ENCODE data around the gene CNTN1.

CNTN1 gene

DNA sequence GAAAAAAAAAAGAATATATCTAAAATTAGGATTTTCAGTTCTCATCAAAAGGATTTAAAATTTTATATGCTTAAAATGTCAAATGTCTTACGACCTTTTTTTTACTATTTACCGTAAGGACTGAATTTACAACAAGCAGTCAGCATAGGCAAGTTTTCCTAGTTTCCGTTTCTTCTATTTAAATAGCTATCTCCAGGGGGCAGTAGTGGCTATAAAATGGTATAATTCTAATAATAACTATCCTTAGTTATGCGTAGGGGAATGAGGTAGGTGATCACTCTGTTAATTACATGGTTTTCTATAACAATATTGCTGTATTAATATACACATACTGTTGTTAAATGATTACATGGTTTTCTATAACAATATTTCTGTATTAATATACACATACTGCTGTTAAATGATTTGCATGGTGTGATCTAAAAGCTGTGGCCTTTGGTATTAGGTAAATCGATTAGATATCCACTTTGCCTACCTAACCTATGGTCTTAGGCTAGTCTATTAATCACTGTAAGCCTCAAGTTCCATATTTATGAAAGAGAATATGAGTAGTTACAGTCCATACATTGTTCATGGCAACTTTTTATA lies 278.2 kb downstream of the CNTN1 start:
- peak; percentile 2 for DNase-seq (ENCODE audit: low spot score)

DNA sequence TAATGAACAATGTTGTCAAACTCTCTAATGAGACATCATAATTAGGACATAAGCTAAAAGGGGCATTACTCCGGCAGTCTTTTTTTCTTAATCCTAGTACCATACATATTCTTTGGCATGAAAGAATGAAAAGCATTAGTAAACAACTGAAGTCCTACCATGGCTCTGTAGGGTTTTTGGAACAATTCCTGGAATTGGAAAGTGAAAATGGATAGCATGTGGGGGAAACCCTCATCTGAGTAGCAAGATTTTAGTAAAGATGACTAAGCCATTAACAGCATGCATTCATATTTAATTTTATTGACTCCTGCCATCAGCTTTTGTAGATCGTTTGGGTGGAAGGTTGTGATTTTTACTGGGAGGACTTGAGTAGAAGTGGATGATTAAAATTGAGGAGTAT lies 279.7 kb downstream of the CNTN1 start:
- no peak for DNase-seq (ENCODE audit: low spot score)

DNA sequence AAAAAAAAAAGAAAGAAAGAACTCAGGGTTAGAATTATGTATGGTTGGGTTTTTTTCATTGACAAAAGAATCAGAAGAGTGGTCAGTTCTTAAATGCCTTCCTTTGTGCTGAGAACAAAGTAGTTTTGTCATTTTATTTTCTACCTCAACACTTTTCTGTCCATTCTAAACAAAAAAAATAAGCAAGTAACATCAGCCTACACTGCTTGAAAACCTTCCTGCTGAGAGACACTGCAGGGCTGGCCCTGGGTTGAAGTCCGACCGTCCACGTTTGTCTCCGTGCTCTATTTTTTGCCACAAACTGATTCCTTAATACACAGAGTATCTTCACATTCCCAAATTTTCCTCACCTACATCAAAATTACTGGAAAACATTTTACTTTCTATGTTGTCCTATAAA lies 284.3 kb downstream of the CNTN1 start:
- DNase-seq (ENCODE audit: low spot score) = no peak

DNA sequence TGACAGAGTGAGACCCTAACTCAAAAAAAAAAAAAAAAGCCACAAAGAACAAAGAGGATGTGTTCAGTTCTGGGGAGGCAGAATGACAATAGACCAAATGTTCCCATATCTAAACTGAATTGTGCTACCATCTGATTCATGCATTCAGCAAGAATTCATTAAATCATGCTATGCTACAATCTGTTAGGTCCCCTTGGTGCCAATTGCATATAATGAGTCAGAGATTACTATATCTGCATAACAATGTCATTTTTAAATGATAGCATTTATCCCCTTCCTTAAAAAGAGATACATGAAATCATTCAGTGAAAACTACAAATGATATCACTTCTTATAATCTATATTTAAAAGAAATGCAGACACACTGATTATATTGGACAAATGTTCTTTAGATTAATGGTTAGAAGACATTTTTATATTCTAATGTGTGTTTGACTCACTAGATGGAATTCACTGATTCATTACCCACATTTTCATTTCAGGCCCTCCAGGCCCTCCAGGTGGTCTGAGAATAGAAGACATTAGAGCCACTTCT lies 288.3 kb downstream of the CNTN1 start:
- no peak for DNase-seq (ENCODE audit: low spot score)

DNA sequence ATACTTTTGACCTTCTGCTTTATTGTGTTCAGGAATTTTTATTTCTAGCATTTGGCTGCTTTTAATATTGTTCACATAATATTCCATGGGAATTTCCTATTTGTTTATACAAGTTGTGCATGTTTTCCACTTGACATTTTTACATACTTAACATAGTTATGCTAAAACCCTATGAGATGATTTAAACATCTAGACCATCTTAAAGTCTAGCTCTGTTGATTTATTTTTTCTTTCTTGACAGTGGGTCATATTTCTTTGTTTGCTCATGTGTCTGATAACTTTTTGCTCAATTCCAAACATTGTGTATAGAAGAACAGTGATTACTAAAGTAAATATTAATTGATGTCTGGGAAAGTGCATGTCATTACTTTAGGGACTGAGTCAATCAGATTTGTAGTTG lies 293.8 kb downstream of the CNTN1 start:
- no peak for DNase-seq (ENCODE audit: low spot score)

DNA sequence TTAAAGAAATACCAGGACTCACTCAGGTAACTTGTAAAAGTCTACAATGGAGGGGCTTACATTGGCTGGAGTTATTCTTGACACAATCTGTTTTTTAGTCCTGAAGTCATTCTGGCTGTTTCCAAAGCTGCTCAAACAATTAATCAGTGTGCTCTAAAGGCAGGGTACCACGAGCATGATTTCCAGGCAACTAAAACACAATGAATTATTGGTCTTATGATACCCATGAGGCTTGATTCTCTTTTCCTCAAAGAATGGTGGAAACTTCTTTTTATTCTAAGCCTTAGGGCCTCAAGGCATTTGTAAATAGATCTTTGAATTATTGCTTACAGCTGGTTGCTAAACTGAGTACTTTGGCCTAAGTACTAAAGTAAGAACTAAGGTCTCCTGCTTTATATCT lies 296.1 kb downstream of the CNTN1 start:
- no peak for DNase-seq (ENCODE audit: low spot score)

DNA sequence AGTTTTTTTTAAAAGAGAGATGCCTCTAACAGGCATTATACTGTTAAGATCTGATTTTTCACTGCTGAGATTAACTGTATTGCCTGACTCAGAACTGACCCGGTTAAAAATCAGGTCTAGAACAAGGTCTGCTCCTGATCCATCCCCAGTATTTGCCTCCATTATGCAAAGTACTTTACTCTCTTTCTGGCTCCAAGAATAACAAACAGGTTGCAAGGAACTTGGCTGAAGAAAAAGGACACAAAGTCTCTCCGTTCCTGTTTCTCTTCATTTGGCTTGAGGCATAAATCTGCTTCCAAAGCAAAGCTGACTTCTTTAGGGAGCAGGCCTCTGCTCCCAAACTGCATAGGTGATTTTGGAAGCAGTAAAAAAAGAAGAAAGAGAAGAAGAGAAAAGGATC lies 296.6 kb downstream of the CNTN1 start:
- no peak for DNase-seq (ENCODE audit: low spot score)

DNA sequence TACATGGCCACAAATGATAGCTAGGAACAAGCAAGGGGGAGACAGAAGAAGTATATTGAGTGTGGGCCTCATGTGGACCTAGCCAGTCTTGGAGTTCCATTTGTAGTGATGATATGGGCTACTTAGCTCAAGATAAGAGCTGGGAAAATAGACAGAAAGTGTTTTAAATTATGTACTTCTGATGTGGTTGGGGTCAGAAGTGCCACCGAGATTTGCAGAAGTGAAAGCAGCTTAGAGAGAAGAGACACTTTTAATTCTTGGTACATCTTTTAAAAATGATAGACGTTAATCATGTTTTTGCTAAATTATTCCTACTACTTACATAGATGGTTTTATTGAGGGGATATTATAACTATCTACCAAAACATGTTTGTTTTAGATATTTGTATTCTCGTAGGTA lies 297.5 kb downstream of the CNTN1 start:
- DNase-seq (ENCODE audit: low spot score) = no peak

DNA sequence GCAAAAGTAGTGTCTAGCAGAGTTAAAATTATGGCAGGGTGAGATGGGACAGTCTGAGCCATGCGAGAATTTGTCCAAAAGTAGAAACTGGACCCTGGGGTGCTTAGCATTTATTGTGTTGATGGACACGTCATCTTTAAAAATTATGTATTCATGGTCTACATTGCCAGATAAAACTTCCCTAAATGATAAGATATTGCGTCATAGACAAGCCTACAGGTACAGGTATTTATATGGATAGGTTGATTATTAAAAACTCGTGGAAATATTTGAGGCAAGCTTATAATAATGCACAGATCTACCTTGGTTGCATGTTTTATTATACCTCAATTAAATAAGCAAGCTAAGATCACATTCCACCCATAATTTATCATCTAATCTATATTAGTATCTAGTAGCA lies 299.9 kb downstream of the CNTN1 start:
- DNase-seq (ENCODE audit: low spot score) = no peak

DNA sequence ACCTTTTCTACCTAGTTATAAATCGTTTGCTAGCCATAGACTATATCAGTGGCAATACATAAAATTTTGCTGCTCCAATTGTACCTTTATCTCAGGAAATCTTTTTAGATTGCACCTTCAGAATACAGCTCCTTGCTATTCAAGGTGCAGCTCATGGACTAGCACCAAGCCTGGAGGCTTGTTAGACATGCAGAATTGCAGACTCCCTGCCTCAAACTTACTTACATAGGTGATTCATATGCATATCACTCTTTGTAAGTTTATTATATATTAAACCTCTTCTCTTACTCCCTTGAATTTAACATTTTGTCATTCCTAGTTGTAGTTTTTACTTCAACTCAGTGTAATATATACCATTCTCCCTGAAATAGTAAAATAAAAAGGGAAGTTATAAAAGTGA lies 300.4 kb downstream of the CNTN1 start:
- no peak for DNase-seq (ENCODE audit: low spot score)

DNA sequence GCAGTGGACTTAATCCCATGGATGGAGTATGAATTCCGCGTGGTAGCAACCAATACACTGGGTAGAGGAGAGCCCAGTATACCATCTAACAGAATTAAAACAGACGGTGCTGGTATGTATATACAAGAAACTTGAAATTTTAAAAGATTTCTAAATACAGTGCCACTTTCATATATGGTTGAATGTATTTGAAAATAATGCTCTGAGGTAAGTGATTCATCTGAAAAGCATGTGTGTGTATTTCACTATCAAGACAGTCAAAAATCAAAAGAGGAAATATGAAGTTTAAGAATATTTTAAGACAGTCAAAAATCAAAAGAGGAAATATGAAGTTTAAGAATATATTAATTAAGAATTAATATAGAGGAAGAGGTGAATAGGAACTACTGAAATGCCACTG lies 300.9 kb downstream of the CNTN1 start:
- no peak for DNase-seq (ENCODE audit: low spot score)

DNA sequence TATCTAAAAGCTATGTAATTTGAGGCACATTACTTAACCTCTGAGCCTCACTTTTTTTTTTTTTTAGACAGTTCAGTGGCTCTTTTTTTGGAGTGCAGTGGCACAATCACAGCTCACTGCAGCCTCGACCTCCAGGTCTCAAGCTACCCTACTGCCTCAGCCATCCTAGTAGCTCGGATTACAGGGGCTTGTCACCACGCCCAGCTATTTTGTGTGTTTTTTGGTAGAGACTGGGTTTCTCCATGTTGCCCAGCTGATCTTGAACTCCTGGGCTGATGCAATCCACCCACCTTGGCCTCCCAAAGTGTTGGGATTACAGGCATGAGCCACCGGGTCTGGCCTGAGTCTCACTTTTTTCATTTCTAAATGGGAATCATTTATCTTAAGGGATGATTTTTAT lies 303.9 kb downstream of the CNTN1 start:
- no peak for DNase-seq (ENCODE audit: low spot score)

DNA sequence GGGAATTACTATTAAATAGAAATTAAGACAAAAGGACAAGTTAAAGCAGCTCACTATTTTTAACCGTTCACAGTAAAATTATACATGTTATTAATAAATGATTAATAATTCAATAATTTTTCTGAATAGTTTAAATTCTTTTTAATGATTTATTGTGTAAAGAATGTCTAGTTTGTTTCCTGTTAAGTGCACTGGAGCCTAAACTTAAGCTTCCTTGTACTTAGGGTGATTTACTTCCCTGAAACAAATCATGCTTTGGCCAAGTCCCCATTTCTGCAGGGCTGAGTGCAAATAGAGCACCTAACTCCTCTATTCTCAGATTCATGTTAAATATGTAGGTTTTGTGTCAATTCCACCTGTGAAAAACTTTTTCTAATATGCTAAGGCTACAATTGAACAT lies 307.0 kb downstream of the CNTN1 start:
- no peak for DNase-seq (ENCODE audit: low spot score)

DNA sequence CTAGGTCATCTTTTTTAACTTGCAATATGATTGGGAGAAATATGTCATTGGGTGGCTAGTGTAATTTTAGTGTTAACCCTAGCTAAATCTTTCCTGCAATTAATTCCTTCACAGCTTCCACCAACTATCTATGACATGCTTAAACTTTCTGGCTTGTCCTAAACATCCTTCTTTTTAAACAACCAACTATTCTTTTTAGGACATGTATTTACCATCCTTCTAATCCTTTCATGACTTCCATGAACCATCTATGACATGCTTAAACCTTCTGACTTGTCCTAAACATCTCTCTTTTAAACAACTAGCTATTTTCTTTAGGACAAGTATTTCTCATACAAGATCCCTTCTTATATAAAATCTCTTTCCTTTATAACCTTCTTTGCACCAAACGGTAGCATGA lies 316.2 kb downstream of the CNTN1 start:
- no peak for DNase-seq (ENCODE audit: low spot score)

DNA sequence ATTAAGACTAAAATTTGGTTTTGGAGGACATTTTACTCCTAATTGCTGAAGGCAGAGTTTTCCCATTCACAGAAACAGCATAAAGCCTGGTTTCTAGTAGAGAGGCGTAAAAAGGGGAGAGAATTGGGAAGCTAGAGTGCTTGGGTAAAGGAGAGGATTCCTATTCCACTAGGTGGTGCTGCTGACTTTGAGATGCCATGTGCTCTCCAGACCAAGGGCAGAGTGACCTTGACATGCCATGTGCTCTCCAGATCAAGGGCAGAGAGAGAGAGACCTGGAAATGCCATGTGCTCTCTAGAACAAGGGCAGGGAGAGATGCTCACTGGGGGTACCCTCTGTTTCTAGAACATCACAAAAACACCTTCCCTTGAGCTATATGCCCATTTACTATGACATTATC lies 319.7 kb downstream of the CNTN1 start:
- no peak for DNase-seq (ENCODE audit: low spot score)

DNA sequence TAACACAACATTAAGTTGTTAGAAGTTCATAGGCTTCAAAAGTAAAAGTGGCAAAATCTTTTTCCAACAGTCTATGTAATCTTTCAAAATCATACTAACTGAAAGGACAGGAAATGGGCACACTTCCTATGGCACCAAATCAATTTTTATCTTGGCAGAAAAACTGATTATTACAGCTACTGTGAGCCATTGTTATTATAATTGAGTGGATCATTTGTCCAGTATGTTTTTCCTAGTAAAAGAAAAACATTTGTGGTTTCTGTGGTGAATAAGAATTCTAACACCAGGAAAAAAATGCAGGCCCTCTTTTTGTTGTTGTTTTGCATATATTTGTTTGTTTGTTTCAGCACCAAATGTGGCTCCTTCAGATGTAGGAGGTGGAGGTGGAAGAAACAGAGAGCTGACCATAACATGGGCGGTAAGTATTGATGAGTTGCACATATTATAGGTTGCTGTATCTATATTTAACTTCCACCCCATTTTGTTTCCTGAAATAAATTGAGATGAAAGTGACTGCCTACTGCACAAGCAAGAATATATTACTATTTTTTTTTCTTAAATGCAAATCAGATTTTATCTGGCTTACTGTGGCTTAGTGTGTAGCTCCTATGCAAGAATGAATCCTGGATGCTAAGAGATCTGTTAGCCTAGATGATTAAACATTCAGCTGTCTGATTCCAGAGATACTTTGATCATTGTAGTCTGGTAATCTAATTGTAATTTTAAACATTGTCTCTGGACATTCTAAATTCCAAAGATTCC lies 321.8 kb downstream of the CNTN1 start:
- no peak for DNase-seq (ENCODE audit: low spot score)

DNA sequence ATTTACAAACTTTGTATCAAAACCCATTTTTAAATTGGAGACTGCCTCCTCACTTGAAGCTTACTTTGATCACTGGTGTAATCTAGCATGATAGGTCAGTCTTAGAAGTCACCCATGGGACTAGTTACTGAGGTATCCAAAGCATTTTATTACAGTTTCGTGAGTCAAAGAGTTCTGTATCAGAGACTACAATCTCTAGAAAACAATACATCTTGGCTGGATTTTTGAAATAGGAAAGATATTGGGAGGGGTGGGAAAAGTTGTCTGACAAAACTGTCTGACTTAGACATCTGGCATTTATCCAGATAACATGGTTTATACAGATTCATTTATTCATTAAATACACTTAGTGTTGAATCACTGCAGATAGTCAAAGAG lies 322.4 kb downstream of the CNTN1 start:
- no peak for DNase-seq (ENCODE audit: low spot score)

DNA sequence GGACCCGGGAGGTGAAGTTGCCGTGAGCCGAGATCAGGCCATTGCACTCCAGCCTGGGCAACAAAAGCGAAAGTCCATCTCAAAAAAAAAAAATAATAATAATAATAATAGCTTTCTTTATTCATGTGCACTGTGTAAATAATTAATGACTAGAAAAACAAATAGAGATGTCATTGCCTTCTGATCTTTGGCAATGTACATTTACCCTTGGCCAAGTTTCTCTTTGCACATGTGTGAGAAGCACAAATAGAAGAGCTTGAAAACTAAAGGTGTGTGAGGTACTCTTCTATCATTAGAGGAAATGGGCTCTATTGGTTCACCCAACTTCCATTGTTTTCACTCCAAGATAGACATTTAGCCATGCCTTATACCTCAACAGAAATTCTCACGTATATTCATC lies 325.8 kb downstream of the CNTN1 start:
- no peak for DNase-seq (ENCODE audit: low spot score)

DNA sequence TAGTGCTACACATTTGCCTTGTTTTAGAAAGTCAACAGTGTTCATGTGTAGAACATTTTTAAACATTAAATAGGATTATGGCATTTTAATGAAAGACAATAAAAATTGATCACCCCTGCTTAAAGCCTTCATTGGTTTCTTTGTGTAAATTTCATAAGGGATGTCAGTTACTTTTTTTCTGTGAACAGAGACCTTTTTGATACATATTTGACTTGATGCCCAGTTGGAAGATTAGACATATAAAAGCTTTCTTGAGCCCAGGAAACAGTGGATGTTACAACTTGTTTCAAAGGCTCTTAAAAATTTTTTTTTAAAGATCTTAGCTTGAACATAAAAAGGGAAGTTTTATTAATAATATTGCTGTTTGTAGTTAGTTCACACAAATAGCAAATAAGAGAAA lies 327.2 kb downstream of the CNTN1 start:
- no peak for DNase-seq (ENCODE audit: low spot score)

DNA sequence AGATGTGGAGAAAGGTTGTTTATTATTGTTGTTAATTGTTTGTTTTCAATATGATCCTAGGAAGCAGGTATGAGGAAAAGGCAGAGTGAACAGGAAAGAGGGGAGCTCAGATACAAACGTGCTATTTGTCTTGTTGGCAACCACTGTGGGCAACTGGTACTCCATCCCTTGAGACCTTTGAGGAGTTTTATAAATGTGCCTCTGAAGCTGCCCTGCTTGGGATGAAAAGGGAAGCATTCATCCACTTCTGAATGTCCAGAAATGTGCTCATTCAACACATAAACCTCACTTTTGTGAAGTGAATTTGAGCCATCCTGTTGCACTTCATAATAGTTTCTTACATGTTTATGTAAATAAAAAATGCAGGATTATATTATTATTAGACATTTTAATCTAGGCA lies 331.6 kb downstream of the CNTN1 start:
- DNase-seq (ENCODE audit: low spot score) = no peak

DNA sequence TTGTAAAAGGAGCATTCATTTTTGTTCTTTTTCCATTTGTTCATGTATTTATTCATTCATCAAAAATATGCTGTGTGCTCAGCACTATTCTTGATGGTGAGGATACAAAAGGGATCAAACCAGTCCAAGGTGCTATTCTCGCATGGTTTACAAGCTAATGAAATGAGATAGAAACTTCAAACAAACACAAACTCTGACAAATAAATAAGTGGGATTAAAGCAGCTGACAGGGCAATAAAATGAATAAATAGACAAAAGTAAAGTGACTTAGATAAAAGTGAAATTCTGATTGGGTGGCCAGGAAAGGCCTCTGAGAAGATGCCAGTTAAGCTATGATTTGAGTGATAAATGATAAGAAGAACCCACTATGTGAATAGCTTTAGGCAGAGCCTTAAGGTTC lies 333.9 kb downstream of the CNTN1 start:
- DNase-seq (ENCODE audit: low spot score) = no peak

DNA sequence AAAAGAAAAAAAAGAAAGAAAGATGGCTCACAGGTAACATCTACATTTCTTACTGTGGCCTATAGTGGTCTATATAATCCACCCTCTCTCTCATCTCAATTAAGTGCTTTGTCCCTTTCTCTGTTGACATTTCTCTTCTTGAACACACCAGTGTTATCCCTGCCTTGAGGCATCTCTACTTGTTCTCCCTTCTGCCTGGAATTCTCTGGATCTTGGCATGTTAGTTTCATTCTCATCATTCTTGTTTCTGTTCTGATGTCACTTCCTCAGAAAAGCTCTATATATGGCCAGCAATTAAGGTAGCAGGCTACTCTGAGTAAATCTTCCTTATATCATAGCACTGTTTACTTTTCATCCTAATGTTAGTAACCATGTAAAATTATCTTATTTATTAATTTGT lies 340.1 kb downstream of the CNTN1 start:
- DNase-seq (ENCODE audit: low spot score) = no peak

DNA sequence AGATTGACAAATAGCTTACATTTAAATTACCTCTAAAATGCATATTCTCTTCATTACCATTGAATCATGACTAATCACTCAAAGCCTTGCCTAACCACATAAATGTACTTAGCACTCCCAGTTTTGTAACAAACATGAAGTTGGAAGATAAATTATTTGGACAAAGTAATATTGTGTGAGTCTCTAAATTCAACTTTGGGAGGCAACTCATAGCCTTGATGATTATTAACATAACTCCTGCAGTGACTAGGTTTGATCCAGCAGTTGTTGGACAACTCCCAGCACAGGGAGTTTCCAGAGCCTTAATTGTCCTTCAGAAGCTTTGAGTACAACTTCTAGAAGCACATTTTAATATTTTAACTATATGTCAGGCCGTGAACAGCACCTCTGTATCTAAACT lies 342.4 kb downstream of the CNTN1 start:
- DNase-seq (ENCODE audit: low spot score) = no peak

DNA sequence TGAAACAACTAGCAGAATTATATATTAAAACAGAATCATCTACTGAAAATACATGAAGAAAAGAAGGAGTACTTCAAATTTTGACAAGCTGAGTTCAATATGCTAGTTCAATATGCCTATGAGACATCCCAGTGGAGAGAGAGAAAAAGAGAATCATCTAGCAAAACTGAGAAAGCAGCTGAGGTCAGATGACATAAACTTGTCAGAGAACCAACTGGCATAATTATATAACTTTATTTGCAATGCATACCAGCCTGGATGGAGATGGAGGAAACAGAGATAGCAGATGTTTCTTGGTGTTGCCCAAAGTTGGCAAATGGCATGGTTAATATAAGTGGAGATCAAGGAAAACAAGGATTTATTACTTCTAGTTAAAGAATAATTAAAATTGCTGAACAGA lies 347.2 kb downstream of the CNTN1 start:
- no peak for DNase-seq (ENCODE audit: low spot score)
